GM21723 (cell line): ENCODE measurements around the gene CKAP5.
"Not testable (repeated sequence)": the region's sequence is repeated elsewhere in the genome, so short reads cannot be mapped to it uniquely, and the experiment has no call there.

ENCODE experiments used
- ATAC-seq: cut with Tn5 transposase; IDR thresholded peaks from one replicate; pipeline ENCODE4 v1.9.1; 2021; ENCODE audit warnings: mild to moderate bottlenecking, moderate library complexity; ENCODE audit not compliant: unreplicated experiment

Gene CKAP5

GRCh38 chr11:46855863-46856262, 9.8 kb upstream of the CKAP5 start:
- no peak for ATAC-seq

DNA sequence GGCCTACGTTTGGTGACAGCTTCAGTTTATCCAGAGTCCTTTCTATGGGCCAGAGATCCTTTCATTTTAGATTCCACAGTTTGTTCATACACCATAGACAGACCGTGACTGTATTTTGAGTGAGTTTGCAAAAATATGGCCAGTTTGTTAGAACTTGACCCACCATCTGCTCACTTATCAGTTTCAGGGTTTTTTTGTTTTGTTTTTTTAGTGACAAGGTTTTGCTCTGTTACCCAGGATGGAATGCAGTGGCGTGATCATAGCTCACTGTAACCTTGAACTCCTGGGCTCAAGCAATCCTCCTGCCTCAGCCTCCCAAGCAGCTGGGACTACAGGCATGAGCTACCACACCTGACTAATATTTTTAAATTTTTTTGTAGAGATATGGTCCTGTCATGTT, 9.1 kb upstream of the CKAP5 start:
- no peak for ATAC-seq

- ATAC-seq: no peak
Observed at GRCh38 chr11:46850829-46851380, 4.8 kb upstream of the CKAP5 start.

- ATAC-seq: no peak
Observed at GRCh38 chr11:46849631-46850030, 3.6 kb upstream of the CKAP5 start.

GRCh38 chr11:46846510-46846830, 390 bp upstream of the CKAP5 start:
- peak; percentile 5 for ATAC-seq

- no peak for ATAC-seq
Observed at GRCh38 chr11:46845440-46845739, 690 bp downstream of the CKAP5 start.

DNA sequence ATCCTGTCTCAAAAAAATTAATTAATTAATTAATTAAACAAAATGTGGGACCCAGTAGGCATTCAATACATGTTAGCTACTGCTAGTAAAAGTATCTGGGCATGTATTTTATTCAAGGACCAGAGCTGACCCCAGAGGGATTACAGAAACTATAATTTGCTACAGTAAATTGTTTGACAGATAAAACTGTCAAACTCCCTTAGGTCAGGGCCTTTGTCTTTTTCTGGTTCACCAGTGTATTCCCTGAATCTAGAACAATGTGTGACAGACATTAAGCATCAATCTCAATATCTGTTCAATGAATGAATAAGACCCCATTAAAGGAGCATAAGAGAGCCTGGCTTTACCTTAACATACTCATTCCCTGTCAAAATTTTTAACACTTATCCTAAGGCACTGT, 6.0 kb downstream of the CKAP5 start:
- no peak for ATAC-seq

DNA sequence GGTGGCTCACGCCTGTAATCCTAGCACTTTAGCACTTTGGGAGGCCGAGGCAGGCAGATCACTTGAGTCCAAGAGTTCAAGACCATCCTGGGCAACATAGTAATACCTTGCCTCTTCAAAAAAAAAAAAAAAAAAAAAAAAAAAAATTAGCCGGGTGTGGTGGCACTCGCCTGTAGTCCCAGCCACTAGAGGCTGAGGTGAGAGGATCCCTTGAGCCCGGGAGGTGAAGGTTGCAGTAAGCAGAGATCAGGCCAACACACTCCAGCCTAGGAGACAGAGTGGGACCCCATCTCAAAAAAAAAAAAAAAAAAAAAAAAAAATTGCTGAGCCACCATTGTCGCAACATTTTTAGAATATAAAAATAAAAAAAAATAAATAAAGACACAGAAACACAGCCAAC, 7.6 kb downstream of the CKAP5 start:
- ATAC-seq: no peak

DNA sequence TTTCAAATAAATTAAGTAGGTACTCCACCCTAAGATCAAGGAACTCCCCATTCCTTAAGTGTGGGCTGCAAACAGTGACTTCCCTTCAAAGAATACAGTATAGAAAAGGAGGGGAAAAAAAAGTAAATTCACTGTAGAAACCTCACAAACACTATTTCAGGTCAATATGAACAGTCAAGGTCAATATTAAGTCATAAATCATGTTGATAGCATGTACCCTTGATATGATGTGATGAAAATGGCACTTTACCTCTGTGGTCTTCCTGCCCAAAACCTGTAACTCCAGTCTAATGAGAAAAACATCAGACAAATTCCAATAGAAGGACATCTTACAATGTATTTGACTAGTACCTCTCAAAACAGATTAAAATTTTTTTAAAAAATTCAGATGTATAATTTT, 8.2 kb downstream of the CKAP5 start:
- ATAC-seq: no peak

- ATAC-seq: no peak
Observed at GRCh38 chr11:46836870-46837269, 9.2 kb downstream of the CKAP5 start.

- ATAC-seq: no peak
Observed at GRCh38 chr11:46836431-46836830, 9.6 kb downstream of the CKAP5 start.

DNA sequence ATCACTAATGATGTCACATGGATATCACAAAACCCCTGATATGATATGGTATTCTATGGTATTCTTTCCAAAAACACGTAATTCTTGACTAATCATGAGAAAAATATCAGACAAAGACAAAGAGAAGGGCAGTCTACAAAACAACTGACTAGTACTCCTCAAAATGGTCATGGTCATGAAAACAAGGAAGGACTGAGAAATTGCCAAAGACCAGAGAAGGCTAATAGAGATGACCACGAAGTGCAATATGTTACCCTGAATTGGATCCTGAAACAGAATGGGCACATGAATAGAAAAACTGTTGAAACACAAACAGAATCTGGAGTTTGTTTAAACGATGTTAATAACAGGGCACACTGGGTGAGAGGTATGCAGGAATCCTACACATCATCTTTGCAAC, 10.2 kb downstream of the CKAP5 start:
- no peak for ATAC-seq

DNA sequence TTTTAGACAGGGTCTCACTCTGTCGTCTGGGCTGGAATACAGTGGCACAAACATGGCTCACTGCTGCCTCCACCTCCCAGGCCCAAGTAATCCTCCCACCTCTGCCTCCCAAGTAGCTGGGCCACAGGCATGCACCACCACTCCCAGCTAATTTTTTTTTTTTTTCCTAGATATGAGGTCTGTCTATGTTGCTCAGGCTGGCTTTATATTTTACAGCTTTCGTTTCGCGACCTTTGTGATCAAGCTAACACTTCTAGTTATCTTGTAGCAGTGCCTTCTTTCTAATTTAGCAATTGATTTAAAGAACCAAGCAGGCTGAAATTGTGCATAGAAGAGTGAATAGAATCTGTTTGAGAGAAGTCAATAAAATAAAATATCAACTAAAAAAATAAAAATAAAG, 11.3 kb downstream of the CKAP5 start:
- ATAC-seq: no peak

DNA sequence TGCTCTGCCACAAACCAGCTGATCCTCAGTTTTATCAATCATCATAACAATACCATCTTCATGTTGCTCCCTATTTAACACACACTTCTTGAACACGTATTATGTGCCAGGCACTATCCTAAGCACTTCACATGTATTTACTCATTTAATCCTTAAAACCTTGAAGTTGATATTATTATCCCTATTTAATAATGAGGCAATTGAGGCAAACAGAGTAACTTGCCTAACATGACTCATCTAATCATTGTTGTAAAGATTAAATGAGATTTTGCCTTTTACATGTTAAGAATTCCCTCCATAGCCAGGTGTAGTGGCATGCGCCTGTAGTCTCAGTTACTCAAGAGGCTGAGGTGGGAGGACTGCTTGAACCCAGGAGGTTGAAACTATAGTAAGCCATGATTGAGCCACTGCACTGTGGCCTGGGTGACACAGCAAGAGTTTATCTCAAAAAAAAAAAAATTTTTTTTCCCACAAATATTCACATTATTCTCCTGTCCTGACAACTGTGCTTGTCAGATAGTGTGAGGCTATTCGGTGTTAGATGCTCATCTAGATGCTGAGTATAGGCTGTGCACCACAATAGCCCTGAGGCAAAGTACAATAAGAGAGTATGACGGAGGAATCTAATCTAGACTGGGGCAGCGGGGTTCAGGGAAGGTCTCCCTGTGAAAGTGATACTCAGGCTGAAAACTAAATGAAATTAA, 13.4 kb downstream of the CKAP5 start:
- ATAC-seq: no peak

DNA sequence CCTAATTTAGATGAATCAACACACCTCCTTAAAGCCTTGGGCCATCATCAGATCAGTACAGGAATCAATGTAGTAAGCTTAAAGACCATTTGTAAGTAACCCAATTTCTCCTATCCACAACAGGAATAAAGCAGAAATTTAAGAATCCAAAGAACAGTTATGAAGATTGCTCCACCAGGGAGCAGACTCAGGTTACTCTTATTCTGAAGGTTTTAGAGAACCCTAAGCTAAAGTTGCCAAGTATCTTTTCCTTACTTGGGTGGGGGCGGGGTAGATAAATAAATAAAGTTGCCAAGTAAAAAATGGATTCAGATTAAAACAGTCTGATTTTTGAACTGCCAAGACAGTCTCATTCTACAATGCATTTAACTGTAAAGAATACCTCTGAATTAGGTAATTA, 18.1 kb downstream of the CKAP5 start:
- no peak for ATAC-seq

DNA sequence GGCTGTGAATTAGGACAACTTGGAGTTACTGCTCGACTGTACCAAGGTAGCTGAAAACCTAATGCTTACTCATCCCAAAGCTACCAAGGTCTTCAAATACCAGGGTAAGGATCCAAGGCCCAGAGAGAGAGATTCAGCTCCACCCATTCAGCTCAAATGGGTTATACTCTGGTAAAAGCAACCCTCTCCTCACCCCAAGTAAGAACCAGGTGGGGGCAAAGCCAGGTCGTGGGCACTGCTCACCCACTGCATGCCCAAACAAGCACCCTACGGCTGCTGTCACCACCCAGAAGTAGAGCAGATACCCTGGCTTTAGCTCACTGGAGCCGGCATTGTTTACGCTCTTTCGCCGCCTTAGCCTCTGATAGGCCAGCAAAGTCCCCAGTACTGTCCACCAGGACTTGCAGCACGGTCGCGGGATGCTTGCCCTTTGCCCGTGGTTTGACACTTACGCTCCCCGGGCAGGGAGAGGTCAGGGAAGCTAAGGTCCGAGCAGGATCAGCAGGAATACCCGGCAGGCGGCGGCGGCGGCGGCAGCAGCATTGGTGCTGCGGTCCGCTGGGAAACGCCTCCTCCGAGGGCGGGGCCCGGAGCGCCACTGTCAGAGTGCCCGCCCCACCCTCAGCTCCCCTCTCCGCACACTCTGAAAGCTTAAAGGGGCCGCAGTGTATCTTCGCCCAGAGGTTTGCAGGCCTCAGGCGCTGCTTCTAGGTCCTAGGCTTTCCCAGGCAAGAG, 19.6 kb downstream of the CKAP5 start:
- ATAC-seq: peak; percentile 96

DNA sequence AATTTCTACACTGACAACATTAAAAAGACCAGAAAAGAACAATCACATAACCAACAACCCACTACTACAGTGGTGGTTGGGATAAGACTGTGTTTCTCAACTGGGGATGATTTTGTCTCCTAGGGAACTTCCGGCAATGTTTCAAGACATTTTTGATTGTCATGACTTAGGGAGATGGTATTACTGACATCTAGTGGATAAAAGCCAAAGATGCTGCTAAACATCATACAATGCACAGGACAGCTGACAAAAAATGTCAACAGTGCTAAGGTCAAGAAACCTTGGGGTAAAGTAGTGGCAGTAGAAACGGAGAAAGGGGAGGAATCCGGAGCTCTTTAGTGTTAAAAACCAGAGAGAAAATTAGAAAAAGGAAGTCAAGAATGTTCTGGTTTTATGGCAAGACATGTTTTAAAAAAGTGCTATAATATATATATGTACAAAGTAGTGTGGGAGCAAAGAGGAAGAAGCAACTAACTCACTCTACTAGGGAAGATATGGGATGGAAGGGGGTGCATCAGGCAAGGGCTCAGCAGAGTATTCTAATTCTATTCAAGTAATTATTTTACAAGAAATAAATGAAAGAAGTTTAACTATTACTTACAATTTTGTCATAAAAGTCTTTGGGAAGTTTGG, 37.2 kb downstream of the CKAP5 start:
- no peak for ATAC-seq

DNA sequence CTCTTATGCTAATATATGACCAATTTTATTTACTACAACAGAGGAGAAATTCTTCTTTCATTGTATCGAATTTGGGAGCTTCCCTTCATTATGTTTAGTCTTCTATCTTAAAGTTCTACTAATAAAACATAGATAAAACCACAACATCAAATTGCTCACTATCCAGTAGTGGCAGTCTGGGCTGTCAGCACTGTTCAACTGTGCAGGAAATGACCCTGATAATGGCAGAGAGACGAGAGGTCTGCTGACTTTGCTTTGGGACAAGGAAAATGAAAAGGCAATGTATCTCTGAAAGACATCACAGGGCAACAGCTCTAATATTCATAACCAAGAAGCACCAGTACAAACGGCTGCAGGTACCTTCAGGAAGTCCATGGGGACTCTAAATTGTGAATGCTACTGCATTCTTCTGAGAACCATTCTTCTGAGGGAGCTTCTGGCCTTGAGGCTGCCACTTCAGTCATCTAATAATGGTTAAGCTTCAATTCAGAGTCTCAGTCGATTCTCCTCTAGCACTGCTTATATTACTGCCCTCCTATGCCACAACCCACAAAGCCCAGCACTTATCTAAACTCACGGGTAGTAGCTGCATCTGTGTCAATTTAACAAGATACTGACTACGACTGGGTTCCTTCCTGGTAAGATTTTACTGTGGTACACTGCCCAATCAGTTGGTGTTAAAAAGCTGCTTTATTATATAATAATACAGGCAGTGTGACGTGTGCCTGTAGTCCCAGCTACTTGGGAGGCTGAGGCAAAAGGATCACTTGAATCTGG, 44.2 kb downstream of the CKAP5 start:
- no peak for ATAC-seq

GRCh38 chr11:46800177-46800576, 45.9 kb downstream of the CKAP5 start:
- no peak for ATAC-seq

DNA sequence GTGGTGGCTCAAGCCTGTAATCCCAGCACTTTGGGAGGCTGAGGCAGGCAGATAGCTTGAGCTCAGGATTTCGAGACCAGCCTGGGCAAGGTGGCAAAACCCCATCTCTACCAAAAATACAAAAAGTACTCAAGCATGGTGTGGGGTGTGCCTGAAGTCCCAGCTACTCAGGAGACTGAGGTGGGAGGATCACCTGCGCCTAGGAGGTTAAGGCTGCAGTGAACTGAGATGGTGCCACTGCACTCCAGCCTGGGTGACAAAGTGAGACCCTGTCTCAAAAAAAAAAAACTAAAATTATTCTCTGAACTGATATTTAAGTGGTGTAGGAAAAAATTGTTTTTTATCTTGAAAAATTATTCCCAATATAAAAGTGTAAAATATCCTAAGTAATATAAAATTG, 46.4 kb downstream of the CKAP5 start:
- not testable (repeated sequence) for ATAC-seq

DNA sequence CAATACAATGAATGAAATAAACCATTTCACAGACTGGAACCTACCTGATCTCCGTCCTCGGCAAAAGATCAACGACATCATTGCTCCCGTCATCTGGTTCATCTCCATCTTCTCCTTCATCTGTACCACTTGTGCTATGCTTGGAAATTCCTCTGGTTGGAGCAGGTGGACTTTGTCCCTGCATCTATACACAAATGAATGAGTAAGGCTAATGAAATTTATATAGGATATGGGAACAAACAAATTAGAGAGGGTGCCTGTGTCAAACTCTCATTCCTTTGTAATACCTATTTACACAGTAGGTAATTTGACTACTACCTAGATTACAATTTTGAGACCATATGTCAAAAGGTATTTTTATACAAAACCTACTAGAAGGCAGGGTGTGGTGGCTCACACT, 67.7 kb downstream of the CKAP5 start:
- no peak for ATAC-seq

DNA sequence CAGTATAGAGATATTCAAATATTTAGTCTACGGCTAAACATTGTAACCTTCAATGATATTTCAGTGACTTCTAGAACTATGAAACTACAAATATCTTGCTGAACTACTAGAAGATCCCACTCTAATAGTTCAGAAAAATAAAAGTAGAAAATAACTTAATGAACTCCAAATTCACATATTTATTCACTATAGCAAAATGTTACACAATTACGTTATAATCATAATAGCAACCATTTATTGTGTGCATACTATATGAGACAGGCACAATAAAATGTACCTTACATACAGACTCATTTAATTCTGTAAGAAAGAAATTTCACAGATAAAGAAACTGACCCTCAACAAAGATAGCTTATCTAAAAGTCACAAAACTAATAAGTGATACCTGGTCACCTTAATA, 69.2 kb downstream of the CKAP5 start:
- ATAC-seq: no peak
